ENCODE results near the gene KCNIP2. TPM values are rescaled to one million over a fixed set of nuclear protein-coding genes. Genes with fewer than 3 reads are reported as not detected.

KCNIP2 gene
- total RNA-seq, 4 donors from 2014 or later: 1.1 to 5.2 (median 2.2) TPM

DNA sequence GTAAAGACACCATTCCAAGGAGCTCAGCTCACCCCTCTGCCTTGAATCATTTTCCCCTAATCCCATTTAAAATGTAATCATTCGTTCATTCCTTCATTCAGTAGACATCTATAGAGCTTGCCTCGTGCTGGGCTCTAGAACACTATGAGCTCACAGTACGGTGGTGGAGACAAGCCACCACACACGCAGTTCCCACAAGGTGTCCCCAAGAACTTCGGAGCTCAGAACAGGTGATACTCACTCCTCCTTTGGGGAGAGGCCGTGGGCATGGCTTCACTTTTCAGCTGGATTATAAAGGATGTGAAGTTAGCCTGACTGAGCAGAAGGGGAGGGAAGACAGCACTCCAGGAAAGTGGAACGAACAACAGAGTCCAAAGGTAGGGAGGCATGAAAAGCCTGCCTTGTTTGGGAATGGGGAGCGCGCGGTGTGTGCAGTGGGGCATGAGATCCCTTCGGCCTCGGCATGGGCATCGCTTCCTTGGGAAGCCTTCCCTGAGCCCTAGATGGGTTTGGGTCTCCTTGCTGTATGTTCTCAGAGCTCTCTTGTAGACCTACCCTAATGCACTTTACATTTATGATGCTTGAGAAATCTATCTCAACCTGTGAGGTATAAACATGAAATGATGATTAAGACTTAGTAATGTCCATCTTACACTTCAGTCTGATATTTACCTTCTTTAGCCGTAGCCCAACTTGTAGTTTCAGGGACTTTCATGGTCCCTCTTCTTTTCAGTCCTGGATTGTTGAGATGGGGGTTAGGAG is 24.5 kb downstream of the KCNIP2 start:
- TF ChIP-seq, protein P1, sequence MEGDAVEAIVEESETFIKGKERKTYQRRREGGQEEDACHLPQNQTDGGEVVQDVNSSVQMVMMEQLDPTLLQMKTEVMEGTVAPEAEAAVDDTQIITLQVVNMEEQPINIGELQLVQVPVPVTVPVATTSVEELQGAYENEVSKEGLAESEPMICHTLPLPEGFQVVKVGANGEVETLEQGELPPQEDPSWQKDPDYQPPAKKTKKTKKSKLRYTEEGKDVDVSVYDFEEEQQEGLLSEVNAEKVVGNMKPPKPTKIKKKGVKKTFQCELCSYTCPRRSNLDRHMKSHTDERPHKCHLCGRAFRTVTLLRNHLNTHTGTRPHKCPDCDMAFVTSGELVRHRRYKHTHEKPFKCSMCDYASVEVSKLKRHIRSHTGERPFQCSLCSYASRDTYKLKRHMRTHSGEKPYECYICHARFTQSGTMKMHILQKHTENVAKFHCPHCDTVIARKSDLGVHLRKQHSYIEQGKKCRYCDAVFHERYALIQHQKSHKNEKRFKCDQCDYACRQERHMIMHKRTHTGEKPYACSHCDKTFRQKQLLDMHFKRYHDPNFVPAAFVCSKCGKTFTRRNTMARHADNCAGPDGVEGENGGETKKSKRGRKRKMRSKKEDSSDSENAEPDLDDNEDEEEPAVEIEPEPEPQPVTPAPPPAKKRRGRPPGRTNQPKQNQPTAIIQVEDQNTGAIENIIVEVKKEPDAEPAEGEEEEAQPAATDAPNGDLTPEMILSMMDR (IDR thresholded peaks at IDR 0.05): no peak
- TF ChIP-seq POLR2AphosphoS5 (IDR thresholded peaks at IDR 0.05) (no peak), POLR2A (IDR thresholded peaks at IDR 0.05) (no peak), EP300 (IDR thresholded peaks at IDR 0.05; ENCODE audit: low read depth) (no peak)
- peak overlapping the region; percentile 96 to 99 (median 98) for H3K27ac ChIP-seq
- DNase-seq: peak; percentile 49
- peak overlapping the region; percentile 6 to 93 (median 56) for H3K4me3 ChIP-seq
- no peaks in the 10 kb centered on the region for H3K36me3 ChIP-seq
- WGBS, 2 donors (ENCODE audit: low coverage in 1 of 2): 28 to 40% methylated on average over 6 to 14 of the region's 14 CpGs
- H3K27me3 ChIP-seq: no peaks in the 10 kb centered on the region
- H3K9me3 ChIP-seq: no peaks in the 10 kb centered on the region
- intact Hi-C loops (cut with DNase I; ENCODE audit: low total_unique reads): no loop called here
- in situ Hi-C loops (cut with MboI; ENCODE audit: low pct_ligation_motif_present in 1 of 4, low pct_unique_long_range_greater_than_20kb in 1 of 4, low sequenced_read_pairs in 3 of 4): no loop called here
- H3K4me1 ChIP-seq: peaks cover 2 to 34% (median 29%) of the 10 kb centered on the region in 4 donors

DNA sequence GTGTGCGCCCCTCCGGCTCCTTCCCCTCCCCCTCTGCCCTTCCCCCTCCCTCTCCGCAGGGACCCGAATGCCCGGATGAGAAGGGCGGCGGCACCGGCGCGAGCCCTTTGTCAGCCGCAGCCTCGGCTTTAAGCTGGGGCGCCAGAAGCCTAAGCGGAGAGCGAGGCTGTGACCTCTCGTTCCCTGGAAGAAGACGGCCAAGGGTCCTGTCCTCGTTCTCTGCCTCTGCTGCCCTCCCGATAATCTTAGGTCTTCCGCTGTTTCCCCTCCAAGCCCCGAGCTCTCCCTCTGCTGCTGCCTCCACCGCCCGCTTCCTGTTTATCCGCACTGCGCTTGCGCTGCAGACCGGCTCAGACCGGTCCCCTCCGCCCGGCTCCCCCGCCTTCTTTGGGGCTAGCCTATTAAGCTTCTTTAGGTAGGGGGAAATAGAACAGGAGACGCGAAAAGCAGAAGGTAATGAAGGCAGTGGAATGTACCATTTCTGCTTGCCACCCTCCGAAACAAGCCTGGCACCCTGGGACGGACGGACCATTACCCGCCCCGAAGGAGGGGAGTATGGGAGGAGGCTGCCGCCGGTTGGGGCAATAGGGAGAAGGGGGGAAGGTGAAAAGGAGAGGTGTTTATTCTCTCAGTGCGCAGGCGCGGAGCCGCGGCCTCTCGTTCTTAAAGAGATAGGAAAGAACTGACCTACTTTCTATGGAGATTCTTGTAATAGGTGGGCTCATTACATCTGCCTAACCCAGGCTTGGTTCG is 25.3 kb downstream of the KCNIP2 start, which contains the start of gene OGA:
OGA (minus strand) TSS at position 326 of the 753 bp plus-strand sequence. CDS start 422 bp downstream, outside the sequence.
- no peaks in the 10 kb centered on the region for H3K27me3 ChIP-seq
- H3K36me3 ChIP-seq: peaks cover 0 to 2% (median 0%) of the 10 kb centered on the region in 4 donors
- peak within 1 kb of the TSS; percentile 96 to 99 (median 98) for H3K27ac ChIP-seq
- no peaks in the 10 kb centered on the region for H3K9me3 ChIP-seq
- DNase-seq: peak; percentile 98
- 0 to 2% methylated on average over 7 to 47 of the region's 47 CpGs for WGBS, 2 donors (ENCODE audit: low coverage in 1 of 2)
- intact Hi-C loops (cut with DNase I; ENCODE audit: low total_unique reads): no loop called here
- H3K4me3 ChIP-seq: peak within 1 kb of the TSS; percentile 86 to 98 (median 91)
- in situ Hi-C loops (cut with MboI; ENCODE audit: low pct_ligation_motif_present in 1 of 4, low pct_unique_long_range_greater_than_20kb in 1 of 4, low sequenced_read_pairs in 3 of 4): no loop called here
- TF ChIP-seq POLR2A (IDR thresholded peaks at IDR 0.05): peak; percentile 97
- peak; percentile 98 to 99 (median 99) for TF ChIP-seq POLR2AphosphoS5 (IDR thresholded peaks at IDR 0.05)
- TF ChIP-seq EP300 (IDR thresholded peaks at IDR 0.05; ENCODE audit: low read depth): peak; percentile 37
- TF ChIP-seq, protein P1 (IDR thresholded peaks at IDR 0.05): no peak
- peaks cover 2 to 41% (median 36%) of the 10 kb centered on the region in 4 donors for H3K4me1 ChIP-seq

DNA sequence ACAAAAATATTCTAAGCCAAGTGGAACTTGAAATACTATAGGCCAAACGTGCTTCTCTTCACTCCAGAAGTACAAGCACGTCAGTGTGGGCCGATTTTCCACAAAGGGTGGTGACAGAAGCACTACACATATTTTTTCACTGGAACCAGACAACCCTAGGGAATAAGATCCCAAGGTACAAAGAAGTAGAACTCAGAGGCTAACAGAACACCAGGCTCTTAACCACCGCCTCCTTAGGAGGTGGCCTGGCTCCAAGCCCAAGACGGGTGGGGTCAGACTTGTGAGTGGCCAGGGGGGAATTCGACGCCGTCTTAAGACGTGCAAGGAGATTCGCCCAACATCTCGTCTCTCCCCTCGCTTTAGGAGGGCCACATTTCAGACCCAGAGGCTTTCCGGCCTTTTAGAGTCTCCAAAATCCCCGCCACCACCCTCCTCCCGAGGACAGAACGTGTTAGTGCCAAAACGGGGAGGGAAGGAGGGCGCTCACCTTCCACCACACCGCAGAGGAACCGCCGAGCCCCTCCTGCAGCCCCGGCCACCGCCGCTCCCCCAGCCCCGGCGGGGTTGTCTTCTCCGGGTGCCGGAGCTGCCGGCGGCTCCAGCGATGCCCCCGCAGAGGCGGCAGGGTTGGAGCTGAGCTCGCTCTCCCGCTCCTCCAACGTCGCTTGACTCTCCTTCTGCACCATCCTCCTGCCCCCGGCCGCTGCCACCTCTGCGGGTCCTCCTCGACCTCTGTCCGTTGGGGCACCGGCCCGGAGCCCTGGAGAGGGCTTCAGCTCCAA is 26.1 kb downstream of the KCNIP2 start:
- intact Hi-C loops (cut with DNase I; ENCODE audit: low total_unique reads) (no loop called here), in situ Hi-C loops (cut with MboI; ENCODE audit: low pct_ligation_motif_present in 1 of 4, low pct_unique_long_range_greater_than_20kb in 1 of 4, low sequenced_read_pairs in 3 of 4) (no loop called here)
- peaks cover 0 to 9% (median 0%) of the 10 kb centered on the region in 4 donors for H3K36me3 ChIP-seq
- H3K4me1 ChIP-seq: peaks cover 2 to 49% (median 42%) of the 10 kb centered on the region in 4 donors
- H3K27ac ChIP-seq: peak overlapping the region; percentile 96 to 99 (median 98)
- DNase-seq: peak; percentile 91
- 0% methylated on average over 10 to 38 of the region's 44 CpGs for WGBS, 2 donors (ENCODE audit: low coverage in 1 of 2)
- H3K4me3 ChIP-seq: peak overlapping the region; percentile 86 to 98 (median 91)
- no peaks in the 10 kb centered on the region for H3K27me3 ChIP-seq
- no peaks in the 10 kb centered on the region for H3K9me3 ChIP-seq
- TF ChIP-seq, protein P1 (IDR thresholded peaks at IDR 0.05): no peak
- no peak for TF ChIP-seq EP300 (IDR thresholded peaks at IDR 0.05; ENCODE audit: low read depth)
- TF ChIP-seq POLR2A (IDR thresholded peaks at IDR 0.05): peak; percentile 59
- TF ChIP-seq POLR2AphosphoS5 (IDR thresholded peaks at IDR 0.05): peak; percentile 69 to 85 (median 76)
